ENCODE measurements around the gene NDST4.

- no peak for TF ChIP-seq RARB (CRISPR knock-in tag; IDR thresholded peaks at IDR 0.05)
- no peak for TF ChIP-seq PPARA (CRISPR knock-in tag; IDR thresholded peaks at IDR 0.05; ENCODE audit: borderline replicate concordance)
- TF ChIP-seq GLIS3 (CRISPR knock-in tag; IDR thresholded peaks at IDR 0.05) = no peak
- TF ChIP-seq ZNF8 (CRISPR knock-in tag; IDR thresholded peaks at IDR 0.05) = no peak
- no peak for TF ChIP-seq ESRRG (CRISPR knock-in tag; IDR thresholded peaks at IDR 0.05)
- TF ChIP-seq ARNTL (CRISPR knock-in tag; IDR thresholded peaks at IDR 0.05; ENCODE audit: borderline replicate concordance, low read depth) = no peak
- TF ChIP-seq TCF4 (CRISPR knock-in tag; IDR thresholded peaks at IDR 0.05; ENCODE audit: borderline replicate concordance) = no peak
Observed at GRCh38 chr4:115107411-115107810, 6.0 kb downstream of the NDST4 start.

All from SK-N-SH treated with all-trans-retinoic acid at 6 μM for 48 hours (cell line).